ENCODE measurements around the gene DENND1A. TPM values are rescaled to one million over a fixed set of nuclear protein-coding genes. Genes with fewer than 3 reads are reported as not detected.

DENND1A gene
- polyA plus RNA-seq, 2 of the 4 experiments (the other 2 are of a cell fraction), result 15.1 to 21.9 TPM

- TF ChIP-seq E2F6 (IDR thresholded peaks at IDR 0.05; ENCODE audit: borderline replicate concordance, low read depth) (no peak), MYC (IDR thresholded peaks at IDR 0.05; ENCODE audit: borderline replicate concordance, low read length) (no peak), HMGXB4 (CRISPR knock-in tag; IDR thresholded peaks at IDR 0.05; ENCODE audit: borderline replicate concordance) (no peak), EHF (CRISPR knock-in tag; IDR thresholded peaks at IDR 0.05) (no peak), RAD21 (conservative IDR thresholded peaks at IDR 0.05 in 1 of 2, IDR thresholded peaks at IDR 0.05 in 1 of 2) (no peak), ZC3H11A (IDR thresholded peaks at IDR 0.05) (no peak), CBX2 (IDR thresholded peaks at IDR 0.05; ENCODE audit: borderline replicate concordance, low read depth) (no peak)
These were observed 504.6 kb downstream of the DENND1A start (continued) for GRCh38 chr9:123425261-123425821.

GRCh38 chr9:123424552-123425225 lies 505.2 kb downstream of the DENND1A start:
- peaks cover 4% of the 10 kb centered on the region; the same call in 1 of the 3 replicates for H3K9me3 ChIP-seq
- WGBS (ENCODE audit: missing lambda C conversion rate), result 91% methylated on average over 6 of the region's 6 CpGs
- ATAC-seq, result no peak
- no peaks in the 10 kb centered on the region for H3K4me1 ChIP-seq
- no peak overlapping the region for H3K4me3 ChIP-seq
- CTCF ChIA-PET, result interaction anchor here (1.2 to 1.5 kb wide), 3 partner anchors 11 to 24 kb away, joined by 3 to 4 read pairs (median 4); no protein-coding TSS in a partner anchor
- H3K27ac ChIP-seq, result no peak overlapping the region
- FAIRE-seq, result no peak
- no peak overlapping the region for H3K4me2 ChIP-seq
- DNase-seq (ENCODE audit: low read depth in 1 of 2, low spot score in 1 of 2), result no peak
- no peak for TF ChIP-seq ELK1 (IDR thresholded peaks at IDR 0.05; ENCODE audit: low read depth, low read length)
- TF ChIP-seq ZFP36 (IDR thresholded peaks at IDR 0.05; ENCODE audit: borderline replicate concordance, partially characterized antibody), result peak; percentile 30
- TF ChIP-seq FOXS1 (CRISPR knock-in tag; IDR thresholded peaks at IDR 0.05), result no peak
- no peak for TF ChIP-seq CBX8 (IDR thresholded peaks at IDR 0.05)
- no peak for TF ChIP-seq RCOR1 (IDR thresholded peaks at IDR 0.05; ENCODE audit: low read depth, low read length)
- POLR2A ChIA-PET, result no interaction called here

GRCh38 chr9:123424131-123424530 lies 505.8 kb downstream of the DENND1A start:
- WGBS (ENCODE audit: missing lambda C conversion rate), result 97% methylated on average over 5 of the region's 5 CpGs
- DNase-seq (ENCODE audit: low read depth in 1 of 2, low spot score in 1 of 2) (no peak), ATAC-seq (no peak), FAIRE-seq (no peak)
- no peak for TF ChIP-seq RCOR1 (IDR thresholded peaks at IDR 0.05; ENCODE audit: low read depth, low read length)
- no peak for TF ChIP-seq JUNB (IDR thresholded peaks at IDR 0.05)
- TF ChIP-seq FOSL2 (IDR thresholded peaks at IDR 0.05), result no peak
- no peak for TF ChIP-seq FOSL2 (CRISPR knock-in tag; IDR thresholded peaks at IDR 0.05)
- no peak for TF ChIP-seq PBX3 (IDR thresholded peaks at IDR 0.05)
- TF ChIP-seq CEBPB (IDR thresholded peaks at IDR 0.05), result no peak
- TF ChIP-seq POLR2A (IDR thresholded peaks at IDR 0.05; ENCODE audit: low read length), result no peak
- no peak for TF ChIP-seq EHF (CRISPR knock-in tag; IDR thresholded peaks at IDR 0.05)
- no peak for TF ChIP-seq NFE2L2 (conservative IDR thresholded peaks at IDR 0.05; ENCODE audit: low read length)
- no peak for TF ChIP-seq NPAS2 (CRISPR knock-in tag; IDR thresholded peaks at IDR 0.05; ENCODE audit: borderline replicate concordance)
- no peak for TF ChIP-seq NR3C1 (IDR thresholded peaks at IDR 0.05)
- TF ChIP-seq CHD2 (IDR thresholded peaks at IDR 0.05; ENCODE audit: low read length, partially characterized antibody), result no peak
- Histone ChIP-seq H3K4me2 (no peak overlapping the region), H3K27ac (no peak overlapping the region), H3K9me3 (peaks cover 3% of the 10 kb centered on the region; the same call in 1 of the 3 replicates), H3K4me1 (no peaks in the 10 kb centered on the region), H3K4me3 (no peak overlapping the region)
- ChIA-PET CTCF (interaction anchor here (1.1 to 1.5 kb wide), 3 partner anchors 11 to 38 kb away, joined by 4 read pairs; no protein-coding TSS in a partner anchor), POLR2A (no interaction called here)
